ENCODE results near the gene CFAP45.

CFAP45 gene

DNA sequence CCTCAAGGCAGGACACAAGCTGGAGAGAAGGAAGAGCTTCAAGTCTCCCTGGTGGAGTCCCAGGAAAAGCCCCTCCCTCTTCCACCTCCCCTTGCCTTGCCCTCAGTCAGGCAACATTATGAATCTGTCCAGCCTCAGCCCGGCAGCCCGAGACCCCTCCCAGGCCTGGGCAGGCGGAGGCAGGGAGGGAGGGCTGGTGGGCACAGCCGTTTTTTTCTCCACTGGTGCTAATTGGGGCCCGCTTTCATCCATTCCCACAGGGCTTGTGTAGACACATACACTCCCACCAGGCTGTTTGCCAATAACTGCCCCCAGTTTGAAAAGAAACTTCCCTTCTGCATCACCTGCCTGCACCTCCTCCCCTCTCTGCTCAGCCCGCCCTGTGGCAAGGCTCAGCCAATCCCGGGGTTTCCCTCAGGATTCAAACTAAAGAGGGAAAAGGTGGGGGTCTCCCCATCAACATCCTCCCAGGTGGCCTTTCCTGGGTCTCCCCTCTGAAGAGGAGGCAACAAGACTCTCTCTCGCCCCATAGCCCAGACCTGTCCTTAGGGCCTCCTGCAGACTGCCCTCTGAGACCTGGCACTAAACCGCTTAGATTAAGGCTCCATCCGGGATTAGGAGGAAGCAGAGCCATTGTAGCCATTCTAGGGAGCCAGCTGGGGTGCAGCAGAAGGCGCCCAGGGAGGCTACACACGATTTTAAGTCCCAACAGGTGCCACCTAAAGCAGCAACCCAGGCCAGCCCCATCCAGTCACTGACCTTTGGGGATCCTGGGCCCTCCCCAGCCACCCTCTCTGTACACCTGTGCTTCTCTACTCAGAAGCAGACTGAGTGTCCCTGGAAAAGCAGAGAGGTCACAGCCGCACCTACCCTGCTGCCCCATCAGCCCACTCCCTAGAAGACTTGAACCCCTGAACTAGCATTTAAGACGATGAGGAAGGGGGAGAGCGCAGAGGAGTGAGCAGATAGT is 41.9 kb upstream of the CFAP45 start:
- H3K36me3 ChIP-seq (ENCODE audit: control insufficient read depth in 1 of 2, insufficient read depth in 2 of 2, low read depth in 1 of 2, low read length in 2 of 2), result no peaks in the 10 kb centered on the region
- H2BK120ac ChIP-seq (ENCODE audit: low read depth, low read length), result no peak overlapping the region
- no peak overlapping the region for H3K4ac ChIP-seq (ENCODE audit: low read depth in 1 of 2, low read length in 2 of 2)
- no peak for DNase-seq
- H2BK12ac ChIP-seq (ENCODE audit: low read length in 2 of 2), result no peak overlapping the region
- H4K91ac ChIP-seq (ENCODE audit: low read length), result no peak overlapping the region
- H3K9me3 ChIP-seq (ENCODE audit: control insufficient read depth, low read length), result no peaks in the 10 kb centered on the region
- peaks cover 72 to 95% of the 10 kb centered on the region in 2 experiments for H3K27me3 ChIP-seq (ENCODE audit: control insufficient read depth in 1 of 2, insufficient read depth in 1 of 2, low read length in 2 of 2)
- H3K9ac ChIP-seq (ENCODE audit: low read length), result no peak overlapping the region
- H2BK15ac ChIP-seq (ENCODE audit: low read depth, poor library complexity, severe bottlenecking), result no peak overlapping the region
- no peak overlapping the region for H3K27ac ChIP-seq (ENCODE audit: low read length, poor library complexity, severe bottlenecking)
- H3K23ac ChIP-seq (ENCODE audit: low read length in 2 of 2), result no peak overlapping the region
- H2AK5ac ChIP-seq (ENCODE audit: low read length, severe bottlenecking), result no peak overlapping the region
- peaks cover 8% of the 10 kb centered on the region for H3K4me1 ChIP-seq (ENCODE audit: control insufficient read depth, insufficient read depth, low read depth, low read length)
- no peak overlapping the region for H4K8ac ChIP-seq (ENCODE audit: low read length)
- no peak overlapping the region for H2AFZ ChIP-seq (ENCODE audit: low read depth, low read length)
- no peak overlapping the region for H3K14ac ChIP-seq (ENCODE audit: low read length in 2 of 2)
- H3K18ac ChIP-seq (ENCODE audit: low read depth in 1 of 2, low read length in 2 of 2), result no peak overlapping the region
- H2BK5ac ChIP-seq (ENCODE audit: low read depth, low read length, poor library complexity, severe bottlenecking), result no peak overlapping the region
- no peaks in the 10 kb centered on the region for H3K79me1 ChIP-seq (replicated peaks; ENCODE audit: low read length, poor library complexity, severe bottlenecking)
- no peak overlapping the region for H3K4me3 ChIP-seq (ENCODE audit: insufficient read depth in 1 of 2, low read depth in 1 of 2, low read length in 2 of 2)
- H3K4me2 ChIP-seq (ENCODE audit: low read length, poor library complexity, severe bottlenecking), result no peak overlapping the region
- 76% methylated on average over 13 of the region's 15 CpGs for WGBS

DNA sequence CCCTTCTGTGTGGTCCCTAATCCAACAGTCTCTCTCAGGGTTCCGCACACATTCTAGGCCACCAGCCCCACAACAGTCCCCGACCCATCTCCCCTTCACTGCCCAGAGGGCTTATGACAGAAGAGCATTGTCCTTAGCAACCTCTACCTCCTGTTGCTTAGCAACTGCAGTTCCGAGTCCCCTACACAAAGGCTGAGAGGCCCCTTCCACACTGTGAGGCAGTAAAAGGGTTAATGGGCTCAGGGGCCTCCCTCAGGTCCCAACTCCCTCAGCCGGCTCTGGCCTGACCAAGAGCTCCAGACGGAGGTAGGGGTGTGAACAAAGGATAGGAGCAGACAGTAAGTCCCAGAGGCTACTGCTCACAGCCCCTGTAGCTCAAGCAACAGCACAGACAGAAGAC is 41.2 kb upstream of the CFAP45 start:
- Histone ChIP-seq H3K4me1 (ENCODE audit: control insufficient read depth, insufficient read depth, low read depth, low read length) (peaks cover 11% of the 10 kb centered on the region), H3K18ac (ENCODE audit: low read depth in 1 of 2, low read length in 2 of 2) (no peak overlapping the region), H2BK120ac (ENCODE audit: low read depth, low read length) (no peak overlapping the region), H2BK5ac (ENCODE audit: low read depth, low read length, poor library complexity, severe bottlenecking) (no peak overlapping the region), H3K36me3 (ENCODE audit: control insufficient read depth in 1 of 2, insufficient read depth in 2 of 2, low read depth in 1 of 2, low read length in 2 of 2) (no peaks in the 10 kb centered on the region), H3K4me3 (ENCODE audit: insufficient read depth in 1 of 2, low read depth in 1 of 2, low read length in 2 of 2) (no peak overlapping the region), H4K8ac (ENCODE audit: low read length) (no peak overlapping the region), H3K79me1 (replicated peaks; ENCODE audit: low read length, poor library complexity, severe bottlenecking) (no peaks in the 10 kb centered on the region), H2AFZ (ENCODE audit: low read depth, low read length) (no peak overlapping the region), H3K27ac (ENCODE audit: low read length, poor library complexity, severe bottlenecking) (no peak overlapping the region), H2BK15ac (ENCODE audit: low read depth, poor library complexity, severe bottlenecking) (no peak overlapping the region), H2BK12ac (ENCODE audit: low read length in 2 of 2) (no peak overlapping the region), H4K91ac (ENCODE audit: low read length) (no peak overlapping the region), H3K14ac (ENCODE audit: low read length in 2 of 2) (no peak overlapping the region), H3K27me3 (ENCODE audit: control insufficient read depth in 1 of 2, insufficient read depth in 1 of 2, low read length in 2 of 2) (peaks cover 74 to 88% of the 10 kb centered on the region in 2 experiments), H2AK5ac (ENCODE audit: low read length, severe bottlenecking) (no peak overlapping the region), H3K23ac (ENCODE audit: low read length in 2 of 2) (no peak overlapping the region), H3K4ac (ENCODE audit: low read depth in 1 of 2, low read length in 2 of 2) (no peak overlapping the region), H3K4me2 (ENCODE audit: low read length, poor library complexity, severe bottlenecking) (no peak overlapping the region), H3K9ac (ENCODE audit: low read length) (no peak overlapping the region), H3K9me3 (ENCODE audit: control insufficient read depth, low read length) (no peaks in the 10 kb centered on the region)
- no peak for DNase-seq
- 53% methylated on average over 5 of the region's 5 CpGs for WGBS

DNA sequence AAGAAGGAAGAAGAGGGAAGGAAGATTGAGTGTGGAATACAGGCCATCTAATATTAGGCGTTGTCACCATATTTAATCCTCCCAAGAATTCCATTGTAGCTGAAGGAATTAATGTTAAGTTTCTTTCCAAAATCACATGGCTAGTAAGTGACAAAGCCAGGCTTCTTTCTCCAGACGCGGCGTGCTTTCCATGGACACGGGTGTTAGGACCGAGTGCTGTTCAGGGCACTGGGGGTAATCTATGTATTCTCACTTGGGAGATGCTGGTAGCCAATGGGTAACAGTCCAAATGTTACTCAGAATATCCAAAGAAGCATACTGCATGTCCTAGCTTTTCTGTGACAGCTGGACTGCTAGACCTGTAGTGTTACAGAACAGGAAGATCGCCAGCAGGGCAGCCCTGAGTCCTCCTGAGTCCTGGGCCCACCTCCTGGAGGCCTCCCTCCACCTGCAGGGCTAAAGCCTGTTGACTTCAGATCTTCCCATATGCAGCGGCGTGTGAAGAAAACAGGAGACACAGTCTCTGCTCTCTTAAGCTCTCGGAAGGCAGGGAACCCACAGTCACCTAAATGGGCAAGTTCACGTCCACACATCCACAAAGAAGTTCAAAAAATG is 40.1 kb upstream of the CFAP45 start:
- no peak overlapping the region for H2BK5ac ChIP-seq (ENCODE audit: low read depth, low read length, poor library complexity, severe bottlenecking)
- H2AFZ ChIP-seq (ENCODE audit: low read depth, low read length), result no peak overlapping the region
- H2AK5ac ChIP-seq (ENCODE audit: low read length, severe bottlenecking), result no peak overlapping the region
- H2BK15ac ChIP-seq (ENCODE audit: low read depth, poor library complexity, severe bottlenecking), result no peak overlapping the region
- no peaks in the 10 kb centered on the region for H3K9me3 ChIP-seq (ENCODE audit: control insufficient read depth, low read length)
- no peak for DNase-seq
- no peak overlapping the region for H3K23ac ChIP-seq (ENCODE audit: low read length in 2 of 2)
- no peak overlapping the region for H2BK120ac ChIP-seq (ENCODE audit: low read depth, low read length)
- no peak overlapping the region for H3K4ac ChIP-seq (ENCODE audit: low read depth in 1 of 2, low read length in 2 of 2)
- peaks cover 78 to 81% of the 10 kb centered on the region in 2 experiments for H3K27me3 ChIP-seq (ENCODE audit: control insufficient read depth in 1 of 2, insufficient read depth in 1 of 2, low read length in 2 of 2)
- H2BK12ac ChIP-seq (ENCODE audit: low read length in 2 of 2), result no peak overlapping the region
- H3K79me1 ChIP-seq (replicated peaks; ENCODE audit: low read length, poor library complexity, severe bottlenecking), result no peaks in the 10 kb centered on the region
- H4K91ac ChIP-seq (ENCODE audit: low read length), result no peak overlapping the region
- no peak overlapping the region for H3K27ac ChIP-seq (ENCODE audit: low read length, poor library complexity, severe bottlenecking)
- H3K4me2 ChIP-seq (ENCODE audit: low read length, poor library complexity, severe bottlenecking), result no peak overlapping the region
- peaks cover 3% of the 10 kb centered on the region for H3K4me1 ChIP-seq (ENCODE audit: control insufficient read depth, insufficient read depth, low read depth, low read length)
- H3K36me3 ChIP-seq (ENCODE audit: control insufficient read depth in 1 of 2, insufficient read depth in 2 of 2, low read depth in 1 of 2, low read length in 2 of 2), result no peaks in the 10 kb centered on the region
- no peak overlapping the region for H3K4me3 ChIP-seq (ENCODE audit: insufficient read depth in 1 of 2, low read depth in 1 of 2, low read length in 2 of 2)
- H3K9ac ChIP-seq (ENCODE audit: low read length), result no peak overlapping the region
- WGBS, result 94% methylated on average over 10 of the region's 11 CpGs
- no peak overlapping the region for H3K18ac ChIP-seq (ENCODE audit: low read depth in 1 of 2, low read length in 2 of 2)
- no peak overlapping the region for H3K14ac ChIP-seq (ENCODE audit: low read length in 2 of 2)
- no peak overlapping the region for H4K8ac ChIP-seq (ENCODE audit: low read length)

DNA sequence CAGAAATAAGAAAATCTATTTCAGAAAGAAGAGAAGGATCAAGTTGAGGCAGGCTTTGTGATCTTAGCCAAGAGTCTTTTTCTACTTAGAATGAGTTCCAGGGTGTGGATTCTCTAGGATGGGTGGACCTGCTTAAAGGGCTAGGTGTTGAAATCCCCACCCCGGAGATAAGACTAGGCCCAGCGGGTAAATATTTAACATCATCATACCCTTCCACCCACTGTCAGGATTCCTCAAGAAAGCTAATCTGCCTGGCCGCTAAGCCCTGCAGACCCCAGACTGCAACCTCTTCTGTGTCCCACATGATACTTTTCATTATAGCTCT is 39.7 kb upstream of the CFAP45 start:
- Histone ChIP-seq H4K91ac (ENCODE audit: low read length) (no peak overlapping the region), H3K36me3 (ENCODE audit: control insufficient read depth in 1 of 2, insufficient read depth in 2 of 2, low read depth in 1 of 2, low read length in 2 of 2) (no peaks in the 10 kb centered on the region), H3K4me3 (ENCODE audit: insufficient read depth in 1 of 2, low read depth in 1 of 2, low read length in 2 of 2) (no peak overlapping the region), H2BK15ac (ENCODE audit: low read depth, poor library complexity, severe bottlenecking) (no peak overlapping the region), H3K27ac (ENCODE audit: low read length, poor library complexity, severe bottlenecking) (no peak overlapping the region), H4K8ac (ENCODE audit: low read length) (no peak overlapping the region), H3K4ac (ENCODE audit: low read depth in 1 of 2, low read length in 2 of 2) (no peak overlapping the region), H3K4me2 (ENCODE audit: low read length, poor library complexity, severe bottlenecking) (no peak overlapping the region), H3K23ac (ENCODE audit: low read length in 2 of 2) (no peak overlapping the region), H2BK120ac (ENCODE audit: low read depth, low read length) (no peak overlapping the region), H3K9ac (ENCODE audit: low read length) (no peak overlapping the region), H2BK5ac (ENCODE audit: low read depth, low read length, poor library complexity, severe bottlenecking) (no peak overlapping the region), H3K27me3 (ENCODE audit: control insufficient read depth in 1 of 2, insufficient read depth in 1 of 2, low read length in 2 of 2) (peaks cover 78 to 81% of the 10 kb centered on the region in 2 experiments), H2AK5ac (ENCODE audit: low read length, severe bottlenecking) (no peak overlapping the region), H3K14ac (ENCODE audit: low read length in 2 of 2) (no peak overlapping the region), H3K79me1 (replicated peaks; ENCODE audit: low read length, poor library complexity, severe bottlenecking) (no peaks in the 10 kb centered on the region), H3K18ac (ENCODE audit: low read depth in 1 of 2, low read length in 2 of 2) (no peak overlapping the region), H3K4me1 (ENCODE audit: control insufficient read depth, insufficient read depth, low read depth, low read length) (peaks cover 3% of the 10 kb centered on the region), H2AFZ (ENCODE audit: low read depth, low read length) (no peak overlapping the region), H3K9me3 (ENCODE audit: control insufficient read depth, low read length) (no peaks in the 10 kb centered on the region), H2BK12ac (ENCODE audit: low read length in 2 of 2) (no peak overlapping the region)
- DNase-seq, result no peak
- no CpG with 5 or more reads among the region's 3 CpGs for WGBS

Data from mesenchymal stem cell (in vitro differentiated cells and primary cell).